SU-DHL-6 (cell line): ENCODE data around the gene RAI14.
"Not testable (repeated sequence)": the region's sequence is repeated elsewhere in the genome, so short reads cannot be mapped to it uniquely, and the experiment has no call there.

Experiments used
- H2AFZ ChIP-seq: fragments of 200-600 bp; sonication (generic); 2 replicates; pipeline ENCODE4 v1.6.1; 2014; ENCODE audit warnings: low read depth, mild to moderate bottlenecking, moderate library complexity, mixed read lengths, antibody characterized with exemption, low read length; ENCODE audit not compliant: severe bottlenecking
- H3F3A ChIP-seq: fragments of 200-600 bp; shearing (Covaris generic); 2 replicates; pipeline ENCODE4 v1.6.0; 2016; ENCODE audit warnings: antibody characterized with exemption, mild to moderate bottlenecking; ENCODE audit not compliant: insufficient read depth
- H3K27ac ChIP-seq: fragments of 200-600 bp; sonication (generic); 2 replicates; pipeline ENCODE4 v1.5.1; 2016; ENCODE audit warnings: low read depth, mild to moderate bottlenecking, low read length, moderate library complexity, mixed read lengths
- H3K27me3 ChIP-seq: fragments of 200-600 bp; sonication (generic), shearing (Covaris generic); 2 replicates; pipeline ENCODE4 v1.6.0; 2014; ENCODE audit warnings: mild to moderate bottlenecking, low read length
- H3K36me3 ChIP-seq: fragments of 200-600 bp; sonication (generic); 2 replicates; pipeline ENCODE4 v1.6.1; 2014; ENCODE audit warnings: mild to moderate bottlenecking, low read length, mixed read lengths
- H3K4me2 ChIP-seq: fragments of 300-600, 200-600 bp; shearing (Covaris generic), sonication (generic); 2 replicates; pipeline ENCODE4 v1.6.0; 2014; ENCODE audit warnings: low read length, low read depth, mild to moderate bottlenecking; ENCODE audit not compliant: poor library complexity, severe bottlenecking
- H3K4me3 ChIP-seq: fragments of 200-600 bp; sonication (generic); 2 replicates; pipeline ENCODE4 v1.5.1; 2014; ENCODE audit warnings: antibody characterized with exemption, low read length, mild to moderate bottlenecking, mixed read lengths; ENCODE audit not compliant: insufficient read depth, poor library complexity, severe bottlenecking
- H3K79me2 ChIP-seq: fragments of 200-600 bp; sonication (generic); 2 replicates; pipeline ENCODE4 v1.6.1; 2014; ENCODE audit warnings: mild to moderate bottlenecking, low read length, moderate library complexity; ENCODE audit not compliant: insufficient read depth
- H3K9ac ChIP-seq: fragments of 200-600 bp; sonication (generic); 2 replicates; pipeline ENCODE4 v1.7.0; 2014; ENCODE audit warnings: mild to moderate bottlenecking, low read length
- H3K9me2 ChIP-seq: fragments of 200-600 bp; sonication (generic); replicated peaks from 2 replicates; pipeline ENCODE4 v1.6.1; 2014; ENCODE audit warnings: low read length; ENCODE audit not compliant: insufficient read depth
- H3K9me3 ChIP-seq: fragments of 200-600 bp; sonication (generic); 2 replicates; pipeline ENCODE4 v1.6.1; 2014; ENCODE audit warnings: low read length, mixed read lengths; ENCODE audit not compliant: insufficient read depth
- H4K20me1 ChIP-seq: fragments of 200-600 bp; sonication (generic); 2 replicates; pipeline ENCODE4 v1.6.1; 2014; ENCODE audit warnings: low read depth, mild to moderate bottlenecking, antibody characterized with exemption, low read length, moderate library complexity, mixed read lengths
- CTCF ChIP-seq: fragments of 200-600 bp; sonication (generic); IDR thresholded peaks from one replicate; pipeline ENCODE4 v1.5.1; 2017; ENCODE audit warnings: antibody characterized with exemption, mild to moderate bottlenecking, low read length, moderate library complexity; ENCODE audit not compliant: insufficient read depth, poor library complexity, severe bottlenecking
- EZH2phosphoT487 ChIP-seq: fragments of 200-600 bp; sonication (generic), shearing (Covaris generic); conservative IDR thresholded peaks from 2 replicates; pipeline ENCODE4 v1.6.1; 2018; ENCODE audit warnings: mild to moderate bottlenecking, antibody characterized with exemption, low read length, moderate library complexity, mixed read lengths

The RAI14 gene

DNA sequence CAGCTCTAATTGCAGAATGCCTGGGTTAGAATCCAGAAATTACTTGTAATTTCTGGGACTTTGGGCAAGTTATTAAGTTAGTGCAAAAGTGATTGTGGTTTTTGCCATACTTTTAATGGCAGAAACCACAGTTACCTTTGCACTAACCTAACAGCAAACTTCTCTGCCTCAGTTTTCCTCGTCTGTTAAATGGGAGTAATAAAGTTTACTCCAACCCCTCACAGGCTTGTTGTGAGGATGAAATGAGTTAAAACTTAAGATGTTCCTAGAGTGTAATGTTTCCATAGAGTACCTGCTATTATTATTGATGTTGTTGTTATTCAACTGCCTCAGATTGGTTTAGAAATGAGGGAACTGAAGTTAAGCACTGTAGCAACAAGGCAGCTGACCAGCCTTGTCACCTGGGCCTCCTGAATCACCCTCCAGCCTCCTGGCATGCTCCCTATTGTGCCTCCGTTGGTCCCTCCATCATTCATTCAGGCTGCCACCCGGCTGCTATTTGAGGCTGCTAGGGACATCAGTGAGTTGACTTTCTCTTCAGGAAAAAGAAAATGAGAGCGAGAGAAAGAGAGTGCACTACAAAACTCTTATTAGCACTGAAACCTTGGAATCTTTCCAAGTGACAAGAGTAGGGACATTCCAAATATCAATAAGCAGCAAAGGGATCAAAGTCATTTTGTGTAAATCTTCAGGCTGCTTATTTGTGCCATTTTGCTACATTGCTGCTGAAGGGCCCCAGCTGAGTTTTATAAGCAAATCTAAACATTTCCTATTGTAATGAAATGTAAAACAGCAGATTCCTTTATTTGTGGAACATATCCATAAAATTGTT lies 116.4 kb downstream of the RAI14 start:
- no peak overlapping the region for H2AFZ ChIP-seq
- H3K27me3 ChIP-seq: no peaks in the 10 kb centered on the region
- H3F3A ChIP-seq: no peaks in the 10 kb centered on the region
- H4K20me1 ChIP-seq: no peaks in the 10 kb centered on the region
- no peaks in the 10 kb centered on the region for H3K9me3 ChIP-seq
- TF ChIP-seq EZH2phosphoT487: no peak
- TF ChIP-seq CTCF: no peak
- H3K79me2 ChIP-seq: no peaks in the 10 kb centered on the region
- H3K9me2 ChIP-seq: no peaks in the 10 kb centered on the region
- H3K27ac ChIP-seq: no peak overlapping the region
- H3K36me3 ChIP-seq: no peaks in the 10 kb centered on the region
- no peak overlapping the region for H3K4me3 ChIP-seq
- H3K9ac ChIP-seq: no peak overlapping the region
- no peak overlapping the region for H3K4me2 ChIP-seq

- no peak for TF ChIP-seq CTCF
- no peak for TF ChIP-seq EZH2phosphoT487
- no peaks in the 10 kb centered on the region for H3K9me3 ChIP-seq
- no peaks in the 10 kb centered on the region for H3F3A ChIP-seq
- H3K9ac ChIP-seq: no peak overlapping the region
- no peak overlapping the region for H3K27ac ChIP-seq
- no peaks in the 10 kb centered on the region for H3K9me2 ChIP-seq
- H4K20me1 ChIP-seq: no peaks in the 10 kb centered on the region
- no peaks in the 10 kb centered on the region for H3K36me3 ChIP-seq
- H3K27me3 ChIP-seq: no peaks in the 10 kb centered on the region
- no peaks in the 10 kb centered on the region for H3K79me2 ChIP-seq
- H3K4me3 ChIP-seq: no peak overlapping the region
- H3K4me2 ChIP-seq: no peak overlapping the region
- no peak overlapping the region for H2AFZ ChIP-seq
Measured at GRCh38 chr5:34774139-34774538, 118.0 kb downstream of the RAI14 start.

GRCh38 chr5:34774678-34775077 lies 118.5 kb downstream of the RAI14 start:
- H2AFZ ChIP-seq, H3K4me2 ChIP-seq, H3K9me2 ChIP-seq, H3K4me3 ChIP-seq, H3K27me3 ChIP-seq, H3K79me2 ChIP-seq, H3K9ac ChIP-seq, H4K20me1 ChIP-seq, H3K36me3 ChIP-seq, H3K9me3 ChIP-seq, H3F3A ChIP-seq, H3K27ac ChIP-seq: not testable (repeated sequence)

GRCh38 chr5:34775886-34776285 lies 119.8 kb downstream of the RAI14 start:
- no peaks in the 10 kb centered on the region for H3K9me2 ChIP-seq

More at GRCh38 chr5:34775886-34776285, 119.8 kb downstream of the RAI14 start:
- no peaks in the 10 kb centered on the region for H3K79me2 ChIP-seq
- no peak for TF ChIP-seq CTCF
- no peak for TF ChIP-seq EZH2phosphoT487
- H3K9me3 ChIP-seq: no peaks in the 10 kb centered on the region
- no peaks in the 10 kb centered on the region for H3K36me3 ChIP-seq
- H3F3A ChIP-seq: no peaks in the 10 kb centered on the region
- H2AFZ ChIP-seq: no peak overlapping the region
- no peak overlapping the region for H3K9ac ChIP-seq
- H4K20me1 ChIP-seq: no peaks in the 10 kb centered on the region
- no peak overlapping the region for H3K4me2 ChIP-seq
- H3K27ac ChIP-seq: no peak overlapping the region
- no peak overlapping the region for H3K4me3 ChIP-seq
- no peaks in the 10 kb centered on the region for H3K27me3 ChIP-seq
